GM23248 (cell line): ENCODE data around the gene PALB2.

Experiments
- EZH2 ChIP-seq: fragments of 200-600 bp; sonication (generic); IDR thresholded peaks from 2 replicates; pipeline ENCODE4 v1.6.1; 2018; ENCODE audit warnings: antibody characterized with exemption, mild to moderate bottlenecking; ENCODE audit not compliant: insufficient read depth, poor library complexity, severe bottlenecking
- EZH2phosphoT487 ChIP-seq: fragments of 200-600 bp; sonication (generic); IDR thresholded peaks from 2 replicates; pipeline ENCODE4 v1.6.1; 2018; ENCODE audit warnings: antibody characterized with exemption, moderate library complexity, mild to moderate bottlenecking, low read depth; ENCODE audit not compliant: insufficient read depth

DNA sequence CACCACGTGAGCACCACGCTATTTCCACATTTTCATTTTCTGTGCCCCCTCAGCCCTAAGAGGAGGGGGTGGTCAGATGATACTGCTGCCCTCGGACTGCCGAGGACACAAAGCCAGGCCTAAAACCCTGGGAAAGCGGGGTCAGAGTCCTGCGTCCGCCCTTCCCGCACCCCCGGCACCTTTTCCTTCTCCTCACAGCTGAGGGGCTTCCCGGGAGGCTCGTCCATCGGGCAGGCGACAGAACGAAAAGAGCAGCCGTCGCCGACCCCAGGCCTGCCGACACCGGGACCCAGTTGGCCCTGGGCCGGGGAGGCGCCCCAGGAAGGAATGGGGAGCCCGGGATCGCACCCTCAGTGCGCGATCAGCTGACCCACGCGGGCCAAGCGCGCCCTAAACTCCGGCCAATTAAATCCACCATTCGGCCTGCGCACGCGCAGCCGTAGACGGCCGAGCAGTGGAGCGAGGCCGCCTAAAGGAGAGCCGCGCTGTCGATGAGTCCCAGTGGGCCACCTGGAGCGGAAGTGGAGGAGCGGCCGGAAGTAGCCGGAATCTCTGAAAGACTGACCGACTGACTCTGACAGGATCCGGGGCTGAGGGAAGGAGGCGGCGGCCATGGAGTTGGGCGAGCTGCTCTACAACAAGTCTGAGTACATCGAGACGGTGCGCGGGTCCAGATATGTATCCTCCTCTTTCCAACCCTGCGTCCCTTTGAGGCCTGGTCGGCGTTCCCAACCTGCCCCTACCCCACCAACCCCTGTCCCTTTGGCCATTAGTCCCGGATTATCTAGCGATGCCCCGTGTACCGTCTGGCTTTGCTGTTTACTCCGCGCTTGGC, at the start of gene PALB2, which contains the start of gene DCTN5:
- TF ChIP-seq EZH2 (no peak), EZH2phosphoT487 (no peak)
